CD8-positive, alpha-beta memory T cell (primary cell): ENCODE results near the gene FMN1. TPM values are rescaled to one million over a fixed set of nuclear protein-coding genes. Genes with fewer than 3 reads are reported as not detected.

Source experiments
- CTCF ChIA-PET: fragments of 350-600 bp; sonication (Branson Sonifier 250); formaldehyde crosslinking; loops from one replicate; lab custom pipeline; 2021; ENCODE audit warnings: antibody characterized with exemption; lab: Charles Lee
- POLR2A ChIA-PET: fragments of 350-600 bp; sonication (Branson Sonifier 250); formaldehyde crosslinking; loops from one replicate; lab custom pipeline; 2021; ENCODE audit warnings: antibody characterized with exemption; lab: Charles Lee
- DNase-seq, 5 donors: peaks; one replicate each; pipeline versions ENCODE4 v3.0.0 to v3.0.0-alpha.2; 2020 to 2022; ENCODE audit warnings: mixed read lengths in 1 of 5
- H3K27ac ChIP-seq: one replicate; pipeline ENCODE4 v1.7.0; 2013; ENCODE audit warnings: low read depth, mild to moderate bottlenecking, low read length, moderate library complexity
- H3K27me3 ChIP-seq: 2 replicates; pipeline ENCODE4 v1.7.0; 2013; ENCODE audit warnings: low read length, mild to moderate bottlenecking; ENCODE audit not compliant: insufficient read depth, poor library complexity, severe bottlenecking
- H3K36me3 ChIP-seq: 2 replicates; pipeline ENCODE4 v1.7.0; 2013; ENCODE audit warnings: mild to moderate bottlenecking, low read length, moderate library complexity; ENCODE audit not compliant: insufficient read depth
- H3K4me1 ChIP-seq: 2 replicates; pipeline ENCODE4 v1.7.0; 2013; ENCODE audit warnings: mild to moderate bottlenecking, low read length, moderate library complexity; ENCODE audit not compliant: insufficient read depth
- H3K4me3 ChIP-seq: 2 replicates; pipeline ENCODE4 v1.7.0; 2013; ENCODE audit warnings: mild to moderate bottlenecking, low read length
- H3K9me3 ChIP-seq: 2 replicates; pipeline ENCODE4 v1.7.0; 2013; ENCODE audit warnings: mild to moderate bottlenecking, low read length
- H3K27ac Mint-ChIP-seq, 8 donors: one replicate each; pipeline ENCODE4 v1.8.0; 2020 to 2021; ENCODE audit warnings: mixed read lengths in 8 of 8, mild to moderate bottlenecking in 6 of 8, inconsistent platforms in 3 of 8, moderate library complexity in 3 of 8
- H3K27me3 Mint-ChIP-seq, 2 donors: one replicate each; pipeline ENCODE4 v1.8.0; 2020 to 2021; ENCODE audit warnings: mixed read lengths in 2 of 2, mild to moderate bottlenecking in 1 of 2, moderate library complexity in 1 of 2
- H3K36me3 Mint-ChIP-seq, 3 donors: one replicate each; pipeline ENCODE4 v1.8.0; 2020 to 2021; ENCODE audit warnings: mixed read lengths in 3 of 3, inconsistent platforms in 1 of 3, mild to moderate bottlenecking in 1 of 3
- H3K4me1 Mint-ChIP-seq, 3 donors: one replicate each; pipeline ENCODE4 v1.8.0; 2020 to 2021; ENCODE audit warnings: mixed read lengths in 3 of 3, inconsistent platforms in 1 of 3, mild to moderate bottlenecking in 1 of 3
- H3K4me3 Mint-ChIP-seq, 7 donors: one replicate each; pipeline ENCODE4 v1.8.0; 2020 to 2021; ENCODE audit warnings: mixed read lengths in 7 of 7, mild to moderate bottlenecking in 6 of 7, moderate library complexity in 4 of 7, inconsistent platforms in 2 of 7
- H3K9me3 Mint-ChIP-seq, 5 donors: one replicate each; pipeline ENCODE4 v1.8.0; 2020 to 2022; ENCODE audit warnings: mixed read lengths in 5 of 5, mild to moderate bottlenecking in 3 of 5, moderate library complexity in 2 of 5, inconsistent platforms in 1 of 5
- polyA plus RNA-seq: library from polyadenylated mRNA; unstranded; fragments of 300-500 nt; fragmentation: Illumina TruSeq; gene quantifications from one replicate; pipeline ENCODE4 v1.2.3, GENCODE V29; 2021
- total RNA-seq, 2 experiments: library from RNA; stranded (reverse); gene quantifications; one replicate each; pipeline ENCODE4 v1.2.3, GENCODE V29; 2021

The FMN1 gene
- total and polyA plus RNA-seq, 3 experiments from 2014 or later: 0.09 to 0.24 (median 0.11) TPM

DNA sequence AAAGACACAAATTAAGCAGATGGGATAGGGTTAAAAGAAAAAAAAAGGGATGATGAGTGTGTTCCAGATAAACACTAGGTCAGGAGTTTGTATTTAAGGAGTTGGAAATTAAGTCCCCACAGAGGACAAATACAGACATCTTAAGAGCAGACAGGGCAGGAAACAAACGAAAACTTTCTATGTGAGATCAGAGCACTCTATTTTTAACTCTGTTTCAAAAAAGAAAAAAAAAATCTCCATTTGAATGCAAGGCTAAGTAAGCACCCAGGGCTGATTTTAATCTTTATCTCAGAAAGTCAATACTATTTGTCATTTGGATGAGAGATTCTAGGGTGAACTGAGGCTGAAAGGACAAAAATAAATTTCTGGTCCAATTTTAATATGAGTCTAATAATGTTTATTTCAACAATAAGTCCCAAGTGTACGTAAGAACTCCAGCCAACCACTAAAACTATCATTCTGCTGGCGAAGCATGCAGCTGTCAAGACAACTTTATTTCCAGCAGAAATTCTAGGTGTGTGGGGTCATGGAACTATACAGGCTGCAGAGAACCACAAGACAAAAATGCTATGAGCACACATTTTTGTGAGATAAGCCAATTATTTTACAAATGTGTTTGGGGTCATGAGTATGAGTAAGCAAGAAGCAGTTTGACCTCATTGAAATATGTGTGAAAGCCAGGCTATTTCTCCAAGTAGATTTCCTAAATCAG is 186.1 kb downstream of the FMN1 start:
- no peak for DNase-seq
- no peak overlapping the region for H3K27ac ChIP-seq
- POLR2A ChIA-PET: no interaction called here
- H3K27ac Mint-ChIP-seq: no peak overlapping the region
- H3K4me1 ChIP-seq: no peaks in the 10 kb centered on the region
- H3K4me3 ChIP-seq: no peak overlapping the region
- H3K9me3 ChIP-seq: no peaks in the 10 kb centered on the region
- no peaks in the 10 kb centered on the region for H3K36me3 ChIP-seq
- no peak overlapping the region for H3K4me3 Mint-ChIP-seq
- peaks cover 0 to 2% (median 0%) of the 10 kb centered on the region in 3 donors for H3K36me3 Mint-ChIP-seq
- H3K4me1 Mint-ChIP-seq: no peaks in the 10 kb centered on the region
- H3K9me3 Mint-ChIP-seq: peaks cover 0 to 3% (median 1%) of the 10 kb centered on the region in 5 donors
- peaks cover 3 to 10% of the 10 kb centered on the region in 2 donors for H3K27me3 Mint-ChIP-seq
- H3K27me3 ChIP-seq: no peaks in the 10 kb centered on the region
- CTCF ChIA-PET: no interaction called here

DNA sequence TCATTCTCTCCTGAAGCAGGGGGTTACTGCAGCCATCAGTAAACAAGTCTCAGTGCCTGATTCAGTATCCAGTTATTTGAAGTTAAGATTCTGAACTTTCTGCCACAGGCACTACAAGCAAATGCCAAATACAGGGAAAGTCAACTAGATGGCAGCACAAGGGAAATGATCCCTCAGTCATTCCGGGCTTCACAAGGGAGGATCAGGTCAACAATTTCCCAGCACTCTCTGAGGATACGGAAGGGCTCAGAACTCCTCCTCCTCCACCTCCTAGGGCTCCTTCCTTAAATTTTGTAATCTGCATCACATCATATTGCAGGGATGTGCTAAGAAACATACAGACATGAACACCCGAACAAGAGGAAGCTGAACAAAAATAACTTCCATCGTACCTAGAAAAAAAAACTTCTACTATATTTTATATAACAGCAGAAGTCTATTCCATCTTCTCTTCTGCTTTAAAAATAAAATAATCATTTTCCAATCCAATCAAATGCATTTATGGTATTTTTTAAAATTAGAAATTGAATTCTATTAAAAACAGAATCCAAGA is 187.1 kb downstream of the FMN1 start:
- CTCF ChIA-PET: no interaction called here
- no peaks in the 10 kb centered on the region for H3K4me1 ChIP-seq
- H3K4me3 ChIP-seq: no peak overlapping the region
- Mint-ChIP-seq H3K9me3 (peaks cover 0 to 6% (median 1%) of the 10 kb centered on the region in 5 donors), H3K36me3 (peaks cover 0 to 2% (median 0%) of the 10 kb centered on the region in 3 donors), H3K27me3 (peaks cover 3 to 10% of the 10 kb centered on the region in 2 donors), H3K27ac (no peak overlapping the region), H3K4me1 (no peaks in the 10 kb centered on the region), H3K4me3 (no peak overlapping the region)
- H3K27me3 ChIP-seq: no peaks in the 10 kb centered on the region
- H3K9me3 ChIP-seq: no peaks in the 10 kb centered on the region
- POLR2A ChIA-PET: no interaction called here
- no peak for DNase-seq
- no peaks in the 10 kb centered on the region for H3K36me3 ChIP-seq
- H3K27ac ChIP-seq: no peak overlapping the region

DNA sequence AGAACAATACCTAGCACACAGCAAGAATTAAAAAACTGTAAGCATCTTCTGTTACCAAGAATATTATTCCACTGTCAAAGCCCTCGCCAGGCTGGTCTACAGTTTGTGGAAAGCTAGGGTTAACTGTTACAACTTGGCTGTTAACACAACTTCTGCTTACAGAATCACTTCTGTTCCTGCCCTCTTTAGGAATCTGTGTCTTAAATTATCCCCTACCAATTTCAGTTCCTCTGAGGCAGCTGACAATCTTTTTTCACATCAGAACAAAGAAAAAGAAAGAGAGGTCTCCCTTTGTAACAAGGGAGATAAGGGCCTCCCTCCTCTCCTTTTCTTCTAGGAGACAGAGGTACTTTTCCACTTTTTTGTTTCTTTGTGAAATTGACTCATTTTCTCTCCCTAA is 188.9 kb downstream of the FMN1 start:
- no peak overlapping the region for H3K4me3 ChIP-seq
- no peak overlapping the region for H3K27ac ChIP-seq
- H3K27me3 ChIP-seq: no peaks in the 10 kb centered on the region
- peaks cover 3 to 10% of the 10 kb centered on the region in 2 donors for H3K27me3 Mint-ChIP-seq
- DNase-seq: no peak
- H3K4me3 Mint-ChIP-seq: no peak overlapping the region
- no peaks in the 10 kb centered on the region for H3K9me3 ChIP-seq
- H3K36me3 Mint-ChIP-seq: peaks cover 0 to 2% (median 0%) of the 10 kb centered on the region in 3 donors
- no peaks in the 10 kb centered on the region for H3K4me1 Mint-ChIP-seq
- H3K36me3 ChIP-seq: no peaks in the 10 kb centered on the region
- no peak overlapping the region for H3K27ac Mint-ChIP-seq
- peaks cover 0 to 6% (median 1%) of the 10 kb centered on the region in 5 donors for H3K9me3 Mint-ChIP-seq
- H3K4me1 ChIP-seq: no peaks in the 10 kb centered on the region
- CTCF ChIA-PET: no interaction called here
- POLR2A ChIA-PET: no interaction called here

DNA sequence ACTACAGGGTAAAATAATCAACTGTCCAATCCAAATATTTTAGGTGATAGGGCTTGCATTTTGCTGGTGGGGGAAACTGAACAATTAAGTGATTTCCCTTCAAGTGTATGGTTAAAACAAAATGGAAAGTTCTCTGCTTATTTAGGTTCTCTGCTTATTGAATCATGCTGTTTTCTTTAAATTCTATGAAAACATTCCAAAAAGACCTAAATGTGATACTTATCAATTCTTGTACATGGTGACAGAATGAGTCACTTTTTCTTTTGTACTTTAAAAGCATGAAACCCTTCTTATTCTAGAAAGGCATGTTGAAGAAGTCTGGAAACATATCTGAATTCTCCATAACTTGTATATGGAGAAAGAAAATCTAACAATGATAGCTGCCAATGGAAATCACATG is 192.6 kb downstream of the FMN1 start:
- no peaks in the 10 kb centered on the region for H3K4me1 ChIP-seq
- H3K27me3 Mint-ChIP-seq: peaks cover 3 to 7% of the 10 kb centered on the region in 2 donors
- ChIA-PET POLR2A (no interaction called here), CTCF (no interaction called here)
- H3K27me3 ChIP-seq: no peaks in the 10 kb centered on the region
- H3K4me3 Mint-ChIP-seq: no peak overlapping the region
- peaks cover 0 to 5% (median 0%) of the 10 kb centered on the region in 3 donors for H3K36me3 Mint-ChIP-seq
- H3K4me3 ChIP-seq: no peak overlapping the region
- no peak overlapping the region for H3K27ac ChIP-seq
- H3K27ac Mint-ChIP-seq: no peak overlapping the region
- peaks cover 0 to 10% (median 1%) of the 10 kb centered on the region in 5 donors for H3K9me3 Mint-ChIP-seq
- no peaks in the 10 kb centered on the region for H3K36me3 ChIP-seq
- DNase-seq: no peak
- no peaks in the 10 kb centered on the region for H3K9me3 ChIP-seq
- no peaks in the 10 kb centered on the region for H3K4me1 Mint-ChIP-seq

DNA sequence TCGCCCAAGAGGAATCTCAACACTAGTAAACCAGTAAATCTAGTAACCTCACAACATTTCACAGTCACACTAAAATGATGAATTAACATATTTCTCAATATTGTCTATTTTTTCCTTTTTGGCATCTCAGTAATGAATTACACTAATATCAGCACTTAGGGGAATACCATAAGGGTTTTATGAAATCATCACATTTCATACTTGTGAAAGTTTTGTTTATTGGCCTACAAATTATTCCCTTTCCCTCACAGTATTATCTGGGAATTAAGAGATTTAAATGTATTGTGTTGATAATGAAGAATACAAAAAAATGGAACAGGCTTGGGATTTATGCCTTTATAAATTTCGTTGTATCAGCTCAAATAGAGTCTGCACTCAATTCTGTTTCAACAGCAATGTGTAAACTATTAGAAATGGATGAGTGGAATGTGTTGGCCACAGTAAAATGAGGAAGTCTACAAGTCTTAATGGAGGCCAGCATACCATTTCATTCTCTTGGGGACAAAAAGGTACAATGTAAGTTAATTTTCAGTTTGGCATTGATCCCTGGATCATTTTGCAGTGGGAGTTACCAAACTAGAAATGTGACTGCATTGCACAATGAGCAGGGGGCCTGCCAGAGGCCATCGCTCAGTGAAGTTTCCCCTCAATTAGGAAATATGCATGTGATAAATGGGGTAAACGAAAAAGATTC is 195.4 kb downstream of the FMN1 start:
- Mint-ChIP-seq H3K27ac (no peak overlapping the region), H3K27me3 (peaks cover 1 to 3% of the 10 kb centered on the region in 2 donors), H3K36me3 (peaks cover 0 to 3% (median 0%) of the 10 kb centered on the region in 3 donors), H3K4me1 (no peaks in the 10 kb centered on the region), H3K9me3 (peaks cover 0 to 7% (median 0%) of the 10 kb centered on the region in 5 donors), H3K4me3 (no peak overlapping the region)
- Histone ChIP-seq H3K36me3 (no peaks in the 10 kb centered on the region), H3K27ac (no peak overlapping the region), H3K27me3 (no peaks in the 10 kb centered on the region), H3K4me3 (no peak overlapping the region), H3K4me1 (no peaks in the 10 kb centered on the region), H3K9me3 (no peaks in the 10 kb centered on the region)
- DNase-seq: no peak
- ChIA-PET POLR2A (no interaction called here), CTCF (no interaction called here)

DNA sequence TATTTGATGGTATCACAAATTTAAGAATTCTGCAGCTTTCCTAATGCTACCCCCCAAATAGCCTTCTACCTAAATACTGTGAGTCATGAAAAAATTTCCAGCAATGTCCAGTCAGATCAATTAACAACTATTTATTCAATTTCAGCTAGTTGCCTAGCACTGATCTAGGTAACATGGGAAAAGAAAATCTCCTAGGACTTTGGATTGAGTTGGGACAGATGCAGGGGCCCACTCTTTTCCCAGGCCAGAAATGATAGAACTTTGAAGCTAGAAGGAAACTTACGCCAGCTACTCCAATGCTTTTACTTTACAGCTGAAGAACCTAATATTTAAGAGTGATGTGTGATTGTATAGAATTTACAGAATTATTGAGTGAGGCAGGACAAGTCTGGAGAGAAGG is 196.3 kb downstream of the FMN1 start:
- no peaks in the 10 kb centered on the region for H3K27me3 ChIP-seq
- POLR2A ChIA-PET: no interaction called here
- H3K9me3 ChIP-seq: no peaks in the 10 kb centered on the region
- H3K27me3 Mint-ChIP-seq: peaks cover 3 to 4% of the 10 kb centered on the region in 2 donors
- no peak for DNase-seq
- CTCF ChIA-PET: no interaction called here
- H3K4me1 ChIP-seq: no peaks in the 10 kb centered on the region
- H3K36me3 Mint-ChIP-seq: peaks cover 0 to 3% (median 0%) of the 10 kb centered on the region in 3 donors
- H3K4me1 Mint-ChIP-seq: no peaks in the 10 kb centered on the region
- no peak overlapping the region for H3K27ac Mint-ChIP-seq
- H3K36me3 ChIP-seq: no peaks in the 10 kb centered on the region
- H3K27ac ChIP-seq: no peak overlapping the region
- H3K4me3 ChIP-seq: no peak overlapping the region
- no peak overlapping the region for H3K4me3 Mint-ChIP-seq
- peaks cover 0 to 7% (median 0%) of the 10 kb centered on the region in 5 donors for H3K9me3 Mint-ChIP-seq

DNA sequence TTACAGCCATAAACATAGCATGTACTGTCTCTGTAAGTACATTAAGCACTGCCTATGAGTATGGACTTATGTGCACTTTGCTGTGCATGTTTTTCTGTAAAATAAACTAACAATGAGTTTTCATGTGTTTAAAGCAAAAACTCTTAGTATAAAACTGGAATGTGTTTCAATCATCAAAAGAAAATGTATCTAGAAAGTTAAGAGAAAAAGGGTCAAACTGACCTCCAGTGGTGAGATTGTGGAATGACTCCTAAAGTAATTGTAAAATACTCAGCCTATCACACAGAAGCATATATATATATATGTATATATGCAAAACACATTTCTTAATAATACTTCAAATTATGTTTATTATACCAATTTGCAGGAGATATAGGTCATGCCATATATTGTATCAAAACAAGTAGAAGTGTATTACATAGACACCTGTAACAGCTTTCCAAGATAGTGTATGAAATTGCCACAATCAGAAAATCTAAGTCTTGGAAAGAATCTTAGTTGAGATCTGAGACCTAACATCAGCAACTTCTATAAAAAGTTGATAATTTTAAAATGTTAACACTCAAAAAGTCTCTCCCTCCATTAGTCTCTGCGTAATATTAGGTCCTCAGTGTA is 199.6 kb downstream of the FMN1 start:
- H3K4me1 Mint-ChIP-seq: no peaks in the 10 kb centered on the region
- H3K9me3 Mint-ChIP-seq: peaks cover 0 to 5% (median 0%) of the 10 kb centered on the region in 5 donors
- no peak overlapping the region for H3K27ac ChIP-seq
- CTCF ChIA-PET: no interaction called here
- H3K27me3 Mint-ChIP-seq: peaks cover 3 to 4% of the 10 kb centered on the region in 2 donors
- no peaks in the 10 kb centered on the region for H3K9me3 ChIP-seq
- DNase-seq: no peak
- no peak overlapping the region for H3K27ac Mint-ChIP-seq
- POLR2A ChIA-PET: no interaction called here
- no peaks in the 10 kb centered on the region for H3K36me3 ChIP-seq
- no peaks in the 10 kb centered on the region for H3K27me3 ChIP-seq
- H3K4me3 Mint-ChIP-seq: no peak overlapping the region
- H3K36me3 Mint-ChIP-seq: peaks cover 0 to 1% (median 0%) of the 10 kb centered on the region in 3 donors
- no peak overlapping the region for H3K4me3 ChIP-seq
- H3K4me1 ChIP-seq: no peaks in the 10 kb centered on the region

DNA sequence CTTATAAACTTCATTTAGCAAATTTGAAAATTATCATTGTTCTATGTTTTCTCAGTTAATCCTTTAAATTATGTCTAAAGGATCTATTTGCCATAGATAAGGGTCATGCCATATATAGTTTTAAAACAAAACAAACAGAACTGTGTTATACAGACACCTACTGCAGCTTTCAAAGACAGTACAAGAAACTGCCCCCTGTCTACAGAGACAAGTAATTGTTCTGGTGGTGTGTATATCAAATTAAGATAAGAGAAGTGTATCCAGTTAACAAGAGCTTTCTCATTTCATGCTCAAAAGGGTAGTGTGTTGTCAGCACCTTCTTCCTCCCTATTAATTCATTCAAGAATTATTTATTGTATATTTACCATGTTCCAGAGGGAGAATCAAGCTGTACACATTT is 201.2 kb downstream of the FMN1 start:
- CTCF ChIA-PET: no interaction called here
- Mint-ChIP-seq H3K9me3 (peaks cover 0 to 3% (median 0%) of the 10 kb centered on the region in 5 donors), H3K4me1 (no peaks in the 10 kb centered on the region), H3K27me3 (peaks cover 3 to 4% of the 10 kb centered on the region in 2 donors), H3K27ac (no peak overlapping the region), H3K36me3 (no peaks in the 10 kb centered on the region), H3K4me3 (no peak overlapping the region)
- Histone ChIP-seq H3K36me3 (no peaks in the 10 kb centered on the region), H3K9me3 (no peaks in the 10 kb centered on the region), H3K27ac (no peak overlapping the region), H3K4me1 (no peaks in the 10 kb centered on the region), H3K4me3 (no peak overlapping the region), H3K27me3 (no peaks in the 10 kb centered on the region)
- POLR2A ChIA-PET: no interaction called here
- no peak for DNase-seq
